Measurements from ENCODE around the gene LMBR1.
"Not testable (repeated sequence)": the region's sequence is repeated elsewhere in the genome, so short reads cannot be mapped to it uniquely, and the experiment has no call there.

Gene LMBR1

GRCh38 chr7:156752367-156753228 is 140.4 kb downstream of the LMBR1 start:
- DNase-seq: no peak

DNA sequence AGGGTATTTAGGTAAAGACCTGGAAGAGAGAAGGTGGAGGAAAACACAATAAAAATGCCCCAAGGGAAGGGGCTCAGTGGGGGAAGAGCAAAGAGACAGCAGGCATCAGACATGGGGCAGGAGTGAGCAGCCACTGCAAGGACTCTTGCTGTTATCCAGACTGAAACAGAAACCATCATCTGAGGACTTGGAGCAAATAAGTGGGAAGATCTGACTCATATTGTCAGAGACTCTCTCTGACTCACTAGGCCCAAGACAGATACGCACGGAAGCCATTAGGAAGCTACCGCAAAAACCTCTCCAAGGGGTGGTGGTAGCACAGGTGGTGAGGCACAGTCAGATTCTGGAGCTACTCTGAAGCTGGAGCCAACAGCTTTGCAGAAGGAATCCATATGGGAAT is 141.7 kb downstream of the LMBR1 start:
- DNase-seq: no peak

- no peak for DNase-seq
These were observed 145.3 kb downstream of the LMBR1 start for GRCh38 chr7:156747718-156748117.

GRCh38 chr7:156746891-156747290 is 146.1 kb downstream of the LMBR1 start:
- no peak for DNase-seq

DNA sequence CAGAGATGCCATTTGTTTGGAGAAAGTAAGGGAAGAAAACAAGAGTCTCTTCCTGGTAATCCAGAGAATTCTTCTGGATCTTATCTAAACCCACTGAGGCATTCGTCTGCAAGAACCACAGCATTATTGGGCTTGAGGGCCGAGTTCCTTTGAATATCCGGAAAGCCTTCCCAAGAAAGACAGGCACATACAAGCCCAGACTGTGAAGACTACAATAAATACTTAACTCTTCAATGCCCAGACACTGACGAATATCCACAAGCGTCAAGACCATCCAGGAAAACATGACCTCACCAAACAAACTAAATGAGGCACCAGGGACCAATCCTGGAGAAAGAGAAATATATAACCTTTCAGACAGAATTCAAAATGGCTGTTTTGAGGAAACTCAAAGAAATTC is 153.4 kb downstream of the LMBR1 start:
- no peak for DNase-seq

GRCh38 chr7:156735851-156736250 is 157.1 kb downstream of the LMBR1 start:
- no peak for DNase-seq

GRCh38 chr7:156733638-156734037 is 159.3 kb downstream of the LMBR1 start:
- no peak for DNase-seq

DNA sequence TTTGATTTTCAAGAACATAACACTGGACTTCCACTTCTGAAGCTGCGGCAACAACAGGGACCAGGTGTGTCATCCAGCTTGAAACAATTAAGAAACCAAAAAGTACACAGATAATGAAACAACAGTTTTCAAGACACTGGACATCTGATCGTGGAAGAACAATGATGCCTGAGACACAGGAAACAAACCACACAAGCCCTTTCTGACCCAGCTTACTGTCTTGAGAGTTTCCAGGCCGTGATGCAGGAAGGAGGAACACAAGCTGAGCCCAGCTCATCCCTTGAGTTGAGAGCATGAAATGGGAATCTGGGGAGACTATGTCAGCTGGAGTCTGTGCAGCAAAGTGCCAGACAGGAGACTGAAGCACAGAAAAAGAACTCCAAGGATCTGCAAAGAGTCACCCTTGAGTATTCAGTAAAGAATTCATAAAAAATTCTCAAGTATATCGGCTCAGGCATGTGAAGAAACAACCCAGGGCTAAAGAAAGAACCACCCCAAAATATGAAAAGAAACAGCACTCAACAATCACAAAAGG is 160.8 kb downstream of the LMBR1 start:
- no peak for DNase-seq

- DNase-seq: no peak
These were observed 161.3 kb downstream of the LMBR1 start for GRCh38 chr7:156731651-156732050.

DNA sequence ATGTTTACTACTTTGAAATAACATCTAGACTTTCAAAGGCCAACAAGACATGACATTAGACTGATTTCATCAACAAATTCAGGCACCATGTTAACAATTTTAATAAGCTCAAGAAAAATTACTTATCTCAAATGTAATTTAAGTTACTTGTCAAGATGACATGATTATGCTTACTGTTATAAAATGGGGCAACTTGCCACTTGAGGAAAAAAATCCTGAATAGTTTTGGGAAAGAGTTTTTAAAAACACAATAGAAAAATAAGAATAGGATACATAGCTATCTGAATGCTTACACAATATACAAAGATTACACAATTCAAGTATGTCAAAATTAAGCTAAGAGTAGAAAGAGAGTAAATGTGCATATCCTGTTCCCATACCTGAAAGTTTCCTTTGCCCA is 167.0 kb downstream of the LMBR1 start:
- no peak for DNase-seq

GRCh38 chr7:156725073-156725472 is 167.9 kb downstream of the LMBR1 start:
- DNase-seq: no peak

- no peak for DNase-seq
These were observed 170.7 kb downstream of the LMBR1 start for GRCh38 chr7:156722043-156722826.

DNA sequence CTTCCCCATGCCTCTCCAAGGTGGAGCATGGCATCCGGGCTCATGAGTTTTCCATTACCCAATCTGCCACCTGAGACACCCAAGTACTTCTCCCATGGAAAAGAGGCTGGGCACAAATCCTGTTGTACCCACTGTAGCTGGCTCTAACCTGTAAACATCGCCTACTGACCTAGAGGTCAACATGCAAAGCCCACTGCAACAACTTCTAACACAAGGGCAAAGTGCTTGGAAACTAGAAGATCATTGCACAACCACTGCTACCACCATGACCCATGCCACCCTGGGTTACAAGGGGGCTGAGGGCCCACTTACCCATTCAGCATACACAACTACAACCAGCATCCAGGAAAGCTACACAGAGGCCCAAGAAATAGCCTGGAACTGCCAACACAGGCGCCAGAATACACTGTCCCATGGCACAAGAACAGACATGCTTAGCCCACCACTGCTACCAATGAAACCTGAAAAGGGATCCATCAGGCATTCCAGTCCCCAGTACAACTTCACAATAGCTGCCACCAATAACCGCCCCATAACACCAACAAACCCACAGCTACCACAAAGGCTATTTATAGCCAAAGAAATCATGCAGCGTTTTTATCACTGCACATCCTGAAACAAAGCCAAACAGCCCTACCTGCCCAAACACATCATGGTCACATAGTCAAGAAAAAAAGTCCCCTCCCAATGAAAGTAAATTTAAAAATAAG is 189.1 kb downstream of the LMBR1 start:
- DNase-seq: no peak

- no peak for DNase-seq
These were observed 189.8 kb downstream of the LMBR1 start for GRCh38 chr7:156703209-156703608.

DNA sequence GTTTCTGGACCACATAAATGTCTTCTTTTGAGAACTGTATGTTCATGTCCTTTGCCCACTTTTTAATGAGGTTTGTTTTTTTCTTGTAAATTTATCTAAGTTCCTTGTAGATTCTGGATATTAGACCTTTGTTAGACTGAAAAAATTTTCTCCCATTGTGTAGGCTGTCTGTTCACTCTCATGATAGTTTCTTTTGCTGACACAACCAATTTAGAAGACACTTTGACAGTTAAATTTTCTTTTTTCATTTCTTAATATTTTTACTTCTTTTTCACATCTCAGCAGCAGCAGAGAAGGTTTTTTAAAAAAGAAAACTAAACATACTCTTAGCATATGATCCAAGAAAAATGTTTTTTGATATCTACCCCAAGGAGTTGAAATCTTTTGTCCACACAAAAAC is 190.6 kb downstream of the LMBR1 start:
- no peak for DNase-seq

GRCh38 chr7:156701787-156702186 is 191.2 kb downstream of the LMBR1 start:
- DNase-seq: not testable (repeated sequence)

DNA sequence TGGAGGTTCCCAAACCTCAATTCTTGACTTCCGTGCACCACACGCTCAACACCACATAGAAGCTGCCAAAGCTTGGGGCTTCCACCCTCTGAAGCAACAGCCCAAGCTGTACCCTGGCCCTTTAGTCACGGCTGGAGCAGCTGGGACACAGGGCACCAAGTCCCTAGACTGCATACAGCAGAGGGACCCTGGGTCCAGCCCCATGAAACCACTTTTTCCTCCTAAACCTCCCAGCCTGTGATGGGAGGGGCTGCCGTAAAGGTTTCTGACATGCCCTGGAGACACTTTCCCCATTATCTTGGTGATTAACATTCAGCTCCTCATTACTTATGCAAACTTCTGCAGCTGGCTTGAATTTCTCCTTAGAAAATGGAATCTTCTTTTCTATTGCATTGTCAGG is 194.5 kb downstream of the LMBR1 start:
- not testable (repeated sequence) for DNase-seq

GRCh38 chr7:156697283-156697682 is 195.7 kb downstream of the LMBR1 start:
- DNase-seq: not testable (repeated sequence)

DNA sequence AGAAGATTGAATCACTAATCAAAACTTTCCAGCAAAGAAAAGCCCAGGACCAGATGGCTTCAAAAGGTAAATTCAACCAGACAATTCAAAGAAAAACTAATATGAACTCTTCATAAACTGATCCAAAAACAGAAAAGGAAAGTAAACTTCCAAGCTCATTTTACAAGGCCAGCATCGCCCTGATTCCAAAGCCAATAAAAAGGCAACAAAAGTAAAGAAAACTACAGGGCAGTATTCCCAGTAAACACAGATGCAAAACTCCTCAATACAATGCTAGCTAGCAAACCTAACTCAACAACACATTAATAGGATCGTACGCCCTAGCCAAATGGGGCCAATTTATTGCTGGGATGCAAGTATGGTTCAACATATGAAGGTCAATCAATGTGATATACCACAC is 199.4 kb downstream of the LMBR1 start:
- no peak for DNase-seq

GRCh38 chr7:156692849-156693248 is 200.1 kb downstream of the LMBR1 start:
- no peak for DNase-seq

DNA sequence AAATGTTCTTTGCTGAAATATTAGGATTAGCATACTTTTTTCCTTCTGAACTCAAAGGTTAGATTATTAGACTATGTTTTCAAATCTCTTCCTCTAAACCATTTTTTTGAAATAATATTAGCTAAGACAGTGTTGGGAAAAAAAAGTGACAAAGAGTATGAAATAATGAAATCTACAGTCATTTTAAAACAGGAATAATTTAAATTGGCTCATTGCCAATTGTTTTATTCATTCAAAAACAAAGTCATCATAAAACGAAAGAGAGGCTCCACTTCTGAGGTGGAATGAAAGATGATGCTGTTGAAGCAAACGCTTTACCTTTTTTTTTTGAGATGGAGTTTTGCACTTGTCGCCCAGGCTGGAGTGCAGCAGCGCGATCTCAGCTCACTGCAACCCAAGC is 201.2 kb downstream of the LMBR1 start:
- no peak for DNase-seq

GRCh38 chr7:156684661-156685060 is 208.3 kb downstream of the LMBR1 start:
- no peak for DNase-seq

DNA sequence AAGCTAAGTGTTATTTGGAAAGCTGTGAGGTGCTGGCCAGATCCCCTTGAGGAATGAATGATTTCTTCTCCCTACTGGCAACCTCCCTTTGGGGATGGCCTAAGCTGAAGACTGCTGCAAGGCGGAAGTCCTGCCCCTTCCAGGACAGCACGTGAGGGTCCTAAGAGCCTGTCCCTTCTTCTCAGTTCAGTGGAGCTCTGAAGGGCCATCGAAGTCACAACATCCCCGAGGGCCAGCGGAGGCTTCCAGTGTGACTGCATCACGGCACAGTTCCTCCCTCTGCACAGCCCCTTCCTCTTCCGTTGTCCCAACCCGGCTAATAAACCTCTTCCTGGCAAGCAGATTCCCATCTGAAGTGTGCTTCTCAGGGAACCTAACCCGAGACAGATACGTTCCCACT is 208.7 kb downstream of the LMBR1 start:
- DNase-seq: no peak

All from NCI-H187 treated with DMSO at 0.1 percent for 48 hours (cell line).